GM12878 (cell line): ENCODE measurements around the gene TOE1. TPM values are rescaled to one million over a fixed set of nuclear protein-coding genes. Genes with fewer than 3 reads are reported as not detected.

Source experiments
- ATAC-seq: fragments of 200-7000 bp; cut with Tn5 transposase; 3 replicates; pipeline ENCODE4 v1.9.1; 2020; ENCODE audit warnings: mild to moderate bottlenecking, moderate library complexity
- BruUV-seq: library from RNA; stranded (reverse); fragments of 400-500 nt; replicated peaks from 2 replicates; lab custom pipeline; 2021; lab: Mats Ljungman, UMichigan
- CTCF ChIA-PET: fragments of 300-600 bp; sonication (Branson Sonifier 250); formaldehyde crosslinking; extraction: SDS; loops from one replicate; lab custom pipeline; 2021; ENCODE audit warnings: inconsistent platforms; lab: Yijun Ruan, JAX
- POLR2A ChIA-PET: fragments of 350-600 bp; formaldehyde crosslinking; extraction: SDS; loops from one replicate; lab custom pipeline; 2021; ENCODE audit warnings: inconsistent platforms; lab: Charles Lee
- RAD21 ChIA-PET: fragments of 300-600 bp; sonication (Branson Sonifier 250); formaldehyde crosslinking; loops from one replicate; lab custom pipeline; 2023; ENCODE audit warnings: antibody characterized with exemption; ENCODE audit not compliant: unreplicated experiment; lab: Charles Lee
- SMC1A ChIA-PET: fragments of 300-600 bp; sonication (Branson Sonifier 250); formaldehyde crosslinking; loops from one replicate; lab custom pipeline; 2023; ENCODE audit not compliant: unreplicated experiment, uncharacterized antibody; lab: Charles Lee
- DNase-seq: peaks from one replicate; pipeline ENCODE4 v3.0.0-alpha.2; 2011; ENCODE audit warnings: low read depth, low spot score
- FAIRE-seq: peaks from 3 replicates; lab custom pipeline; 2011; peaks lifted over from hg19 to GRCh38; lab: Jason Lieb, UNC
- H2AFZ ChIP-seq: 2 replicates; pipeline ENCODE4 v1.6.0; 2011; ENCODE audit warnings: low read depth, low read length, control low read depth; ENCODE audit not compliant: control insufficient read depth
- H3K27ac ChIP-seq: 2 replicates; pipeline ENCODE4 v1.5.1; 2011; ENCODE audit warnings: control low read depth; ENCODE audit not compliant: control insufficient read depth, insufficient read depth
- H3K27me3 ChIP-seq, 2 experiments: replicated peaks in 1 of 2; 2 replicates each; pipeline versions ENCODE4 v1.6.0 to v1.6.1; 2011; ENCODE audit warnings: low read length in 1 of 2; ENCODE audit not compliant: control insufficient read depth in 2 of 2, insufficient read depth in 2 of 2
- H3K36me3 ChIP-seq, 2 experiments: 2 replicates each; pipeline ENCODE4 v1.5.1; 2011; ENCODE audit warnings: low read length in 1 of 2; ENCODE audit not compliant: control insufficient read depth in 2 of 2, insufficient read depth in 2 of 2
- H3K4me1 ChIP-seq: 2 replicates; pipeline ENCODE4 v1.6.1; 2011; ENCODE audit warnings: mild to moderate bottlenecking, low read length, moderate library complexity, mixed read lengths; ENCODE audit not compliant: control insufficient read depth, insufficient read depth
- H3K4me2 ChIP-seq: 2 replicates; pipeline ENCODE4 v1.6.0; 2011; ENCODE audit warnings: control low read depth; ENCODE audit not compliant: control insufficient read depth, insufficient read depth
- H3K4me3 ChIP-seq: fragments of 200-600 bp; sonication (generic); 2 replicates; pipeline ENCODE4 v1.5.1; 2016
- H3K79me2 ChIP-seq: 2 replicates; pipeline ENCODE4 v1.6.0; 2011; ENCODE audit warnings: low read length; ENCODE audit not compliant: control insufficient read depth, insufficient read depth
- H3K9ac ChIP-seq: 2 replicates; pipeline ENCODE4 v1.8.0; 2011; ENCODE audit warnings: low read length, control low read depth, mixed read lengths; ENCODE audit not compliant: control insufficient read depth, insufficient read depth
- H3K9me3 ChIP-seq: replicated peaks from 3 replicates; pipeline ENCODE4 v1.5.1; 2011; ENCODE audit warnings: mild to moderate bottlenecking, low read length; ENCODE audit not compliant: control insufficient read depth, insufficient read depth
- H4K20me1 ChIP-seq: 2 replicates; pipeline ENCODE4 v1.6.0; 2011; ENCODE audit not compliant: control insufficient read depth, insufficient read depth
- BHLHE40 ChIP-seq, 2 experiments: fragments of 450-650 bp in 1 of 2; IDR thresholded peaks; 2 replicates each; pipeline ENCODE4 v1.6.1; 2011 to 2017; ENCODE audit warnings: low read depth in 2 of 2, borderline replicate concordance in 1 of 2, improper control_type of control experiment in 1 of 2, low read length in 1 of 2, mild to moderate bottlenecking in 1 of 2
- EGR1 ChIP-seq, 2 experiments: IDR thresholded peaks; 1 replicate in 1 of 2; 2 replicates in 1 of 2; pipeline ENCODE4 v1.6.1; 2011 to 2012; ENCODE audit warnings: low read depth in 2 of 2, low read length in 2 of 2, borderline replicate concordance in 1 of 2, mild to moderate bottlenecking in 1 of 2, moderate library complexity in 1 of 2
- FOXK2 ChIP-seq: fragments of 450-650 bp; IDR thresholded peaks from 2 replicates; pipeline ENCODE4 v1.6.1; 2017; ENCODE audit warnings: mild to moderate bottlenecking, moderate library complexity
- HSF1 ChIP-seq: fragments of 150-350 bp; IDR thresholded peaks from 2 replicates; pipeline ENCODE4 v1.6.1; 2014; ENCODE audit warnings: mild to moderate bottlenecking, low read depth, low read length
- NFIC ChIP-seq: IDR thresholded peaks from 2 replicates; pipeline ENCODE4 v1.6.1; 2012; ENCODE audit warnings: low read depth, mild to moderate bottlenecking, inconsistent platforms, low read length, moderate library complexity
- NR2C2 ChIP-seq: IDR thresholded peaks from 2 replicates; pipeline ENCODE4 v1.6.1; 2011; ENCODE audit warnings: borderline replicate concordance, low read depth; ENCODE audit not compliant: control insufficient read depth, insufficient read length
- POLR2AphosphoS2 ChIP-seq: IDR thresholded peaks from 2 replicates; pipeline ENCODE4 v1.6.1; 2011; ENCODE audit warnings: low read depth, mild to moderate bottlenecking, low read length, improper control_type of control experiment, moderate library complexity
- RCOR1 ChIP-seq: conservative IDR thresholded peaks from 2 replicates; pipeline ENCODE4 v1.6.1; 2012; ENCODE audit warnings: low read depth, low read length, improper control_type of control experiment
- SMARCA5 ChIP-seq: fragments of 450-650 bp; IDR thresholded peaks from 2 replicates; pipeline ENCODE4 v1.6.1; 2017; ENCODE audit warnings: mild to moderate bottlenecking
- SMC3 ChIP-seq: IDR thresholded peaks from 2 replicates; pipeline ENCODE4 v1.6.1; 2011; ENCODE audit warnings: low read length, improper control_type of control experiment, borderline replicate concordance
- USF1 ChIP-seq: IDR thresholded peaks from 2 replicates; pipeline ENCODE4 v1.6.1; 2011; ENCODE audit warnings: borderline replicate concordance, low read depth, mild to moderate bottlenecking, moderate library complexity, mixed read lengths, low read length; ENCODE audit not compliant: insufficient read depth; ENCODE audit errors: extremely low read length
- ZBTB4 ChIP-seq: fragments of 450-650 bp; formaldehyde crosslinking; IDR thresholded peaks from 2 replicates; pipeline ENCODE4 v1.4.0; 2022; ENCODE audit warnings: mild to moderate bottlenecking, moderate library complexity
- ZNF207 ChIP-seq: fragments of 450-650 bp; IDR thresholded peaks from 2 replicates; pipeline ENCODE4 v1.6.1; 2014; ENCODE audit warnings: antibody characterized with exemption, mild to moderate bottlenecking, borderline replicate concordance
- ZZZ3 ChIP-seq: IDR thresholded peaks from 2 replicates; pipeline ENCODE4 v1.6.1; 2011; ENCODE audit warnings: low read depth; ENCODE audit not compliant: control insufficient read depth, insufficient read length
- WGBS: methylation state at CpG from one replicate; pipeline ENCODE4 v1.1.6; 2016; ENCODE audit warnings: low lambda C conversion rate; ENCODE audit not compliant: insufficient replicate concordance, insufficient coverage; ENCODE audit errors: missing lambda C conversion rate; 5-methylcytosine and 5-hydroxymethylcytosine counted together
- in situ Hi-C: fragments of 300-500 bp; cut with MboI; formaldehyde crosslinking; loops from 9 replicates; pipeline ENCODE4 v1.14.3; 2018; ENCODE audit warnings: mixed read lengths
- intact Hi-C: fragments of 100-400 bp; cut with micrococcal nuclease; formaldehyde crosslinking; loops from one replicate; pipeline ENCODE4 v1.14.2; 2022; ENCODE audit not compliant: unreplicated experiment
- polyA plus RNA-seq, 11 experiments: library from polyadenylated mRNA; depleted of rRNA in 4 of 11; unstranded in 6 of 11; stranded (reverse) in 5 of 11; fragments of >200 nt; fragmentation: Nextera tagmentation in 4 of 11; fragmentation: Illumina TruSeq in 1 of 11; extraction: Ambion mirVana in 4 of 11; extraction: Trizol in 1 of 11; gene quantifications; 1 replicate in 1 of 11; 2 replicates in 10 of 11; pipeline versions ENCODE4 v1.2.1 to v1.2.3, GENCODE V29; 2011 to 2016; ENCODE audit warnings: inconsistent platforms in 2 of 11, missing spikeins in 2 of 11, low read depth in 1 of 11
- total RNA-seq, 4 experiments: library from RNA; depleted of rRNA in 3 of 4; stranded (reverse); fragments of >200 nt in 3 of 4; fragmentation: Illumina TruSeq in 1 of 4; extraction: Trizol in 1 of 4; gene quantifications; 2 replicates each; pipeline versions ENCODE4 v1.2.1 to v1.2.3, GENCODE V29; 2013 to 2021
- TF ChIP-seq, protein P1 (sequence below): IDR thresholded peaks from 2 replicates; pipeline ENCODE4 v1.6.1; 2012; ENCODE audit warnings: low read depth, low read length, improper control_type of control experiment

TOE1 gene
- total and polyA plus RNA-seq, 10 of the 15 experiments (the other 5 are each of a cell fraction or from before 2014, with no cell fraction given) = 22.7 to 38.0 (median 33.3) TPM

DNA sequence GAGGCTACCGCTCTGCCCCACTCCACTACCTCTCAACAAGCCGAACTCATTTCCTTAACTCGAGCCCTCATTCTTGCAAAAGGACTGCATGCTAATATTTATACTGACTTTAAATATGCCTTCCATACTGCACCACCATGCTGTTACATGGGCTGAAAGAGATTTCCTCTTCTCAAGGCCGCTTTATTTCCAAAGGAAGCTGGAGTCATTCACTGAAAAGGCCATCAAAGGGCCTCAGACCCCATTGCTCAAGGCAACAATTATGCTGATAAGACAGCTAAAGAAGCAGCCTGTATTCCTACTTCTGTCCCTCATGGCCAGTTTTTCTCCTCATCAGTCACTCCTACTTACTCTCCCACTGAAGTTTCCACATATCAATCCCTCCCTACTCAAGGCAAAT, 20.2 kb upstream of the TOE1 start (continued):
- TF ChIP-seq ZNF207 (no peak), USF1 (no peak), SMC3 (no peak), ZBTB4 (CRISPR knock-in tag) (no peak), NR2C2 (no peak)
- TF ChIP-seq, all 136 proteins: peak for 0

GRCh38 chr1:45321444-45321843, 18.5 kb upstream of the TOE1 start:
- CTCF ChIA-PET = interaction anchor here (0.9 to 1.0 kb wide), 2 partner anchors 11 to 171 kb away, joined by 3 read pairs; no protein-coding TSS in a partner anchor
- Histone ChIP-seq H3K4me1 (peaks cover 10% of the 10 kb centered on the region; the same call in 1 of the 2 replicates), H3K27ac (peak overlapping the region; percentile 37; the same call in 1 of the 2 replicates), H3K79me2 (no peaks in the 10 kb centered on the region; the same call in 1 of the 2 replicates), H2AFZ (peak overlapping the region; percentile 58)
- in situ Hi-C loops = no loop called here
- ATAC-seq = no peak
- TF ChIP-seq HSF1 (no peak), FOXK2 (no peak), POLR2AphosphoS2 (no peak), BHLHE40 (IDR thresholded peaks at IDR 0.05; ENCODE audit: borderline replicate concordance in 1 of 2, low read depth in 2 of 2, low read length in 1 of 2) (no peak), EGR1 (IDR thresholded peaks at IDR 0.05; ENCODE audit: borderline replicate concordance in 1 of 2, low read depth in 2 of 2, low read length in 2 of 2) (no peak), NFIC (no peak), SMARCA5 (no peak), ZZZ3 (no peak), RCOR1 (no peak)
- TF ChIP-seq, protein P1, sequence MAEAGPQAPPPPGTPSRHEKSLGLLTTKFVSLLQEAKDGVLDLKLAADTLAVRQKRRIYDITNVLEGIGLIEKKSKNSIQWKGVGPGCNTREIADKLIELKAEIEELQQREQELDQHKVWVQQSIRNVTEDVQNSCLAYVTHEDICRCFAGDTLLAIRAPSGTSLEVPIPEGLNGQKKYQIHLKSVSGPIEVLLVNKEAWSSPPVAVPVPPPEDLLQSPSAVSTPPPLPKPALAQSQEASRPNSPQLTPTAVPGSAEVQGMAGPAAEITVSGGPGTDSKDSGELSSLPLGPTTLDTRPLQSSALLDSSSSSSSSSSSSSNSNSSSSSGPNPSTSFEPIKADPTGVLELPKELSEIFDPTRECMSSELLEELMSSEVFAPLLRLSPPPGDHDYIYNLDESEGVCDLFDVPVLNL = no peak
- TF ChIP-seq, all 136 proteins: peak for 0
- Histone ChIP-seq H3K36me3 (no peaks in the 10 kb centered on the region), H3K27me3 (no peaks in the 10 kb centered on the region), H3K9ac (no peak overlapping the region; the same call in 1 of the 2 replicates), H3K4me2 (peak overlapping the region; percentile 44), H3K4me3 (peak overlapping the region; percentile 46), H4K20me1 (no peaks in the 10 kb centered on the region), H3K9me3 (no peaks in the 10 kb centered on the region; the same call in 2 of the 3 replicates)
- DNase-seq (no peak), FAIRE-seq (no peak)
- RAD21 ChIA-PET = interaction anchor here (1.0 kb wide), 1 partner anchor 19 kb away, joined by 4 read pairs; the partner anchor contains the start of genes MUTYH and TOE1
- WGBS = 79% methylated on average over 5 of the region's 5 CpGs
- POLR2A ChIA-PET = interaction anchor here (0.7 to 1.8 kb wide), 4 partner anchors 12 to 269 kb away, joined by 3 to 6 read pairs (median 4); no protein-coding TSS in a partner anchor
- intact Hi-C loops = no loop called here
- SMC1A ChIA-PET = interaction anchor here (0.9 to 9.2 kb wide), 4 partner anchors 10 to 117 kb away, joined by 3 to 57 read pairs (median 10); partner anchors contain the start of genes MUTYH and TOE1
- no TSS peak for BruUV-seq
